ENCODE results near the gene CDK11A. TPM values are rescaled to one million over a fixed set of nuclear protein-coding genes. Genes with fewer than 3 reads are reported as not detected.

CDK11A gene
- polyA plus RNA-seq, 1 donor (not counting 4 experiments of a cell fraction or from before 2014, with no cell fraction given), result 3.5 TPM

DNA sequence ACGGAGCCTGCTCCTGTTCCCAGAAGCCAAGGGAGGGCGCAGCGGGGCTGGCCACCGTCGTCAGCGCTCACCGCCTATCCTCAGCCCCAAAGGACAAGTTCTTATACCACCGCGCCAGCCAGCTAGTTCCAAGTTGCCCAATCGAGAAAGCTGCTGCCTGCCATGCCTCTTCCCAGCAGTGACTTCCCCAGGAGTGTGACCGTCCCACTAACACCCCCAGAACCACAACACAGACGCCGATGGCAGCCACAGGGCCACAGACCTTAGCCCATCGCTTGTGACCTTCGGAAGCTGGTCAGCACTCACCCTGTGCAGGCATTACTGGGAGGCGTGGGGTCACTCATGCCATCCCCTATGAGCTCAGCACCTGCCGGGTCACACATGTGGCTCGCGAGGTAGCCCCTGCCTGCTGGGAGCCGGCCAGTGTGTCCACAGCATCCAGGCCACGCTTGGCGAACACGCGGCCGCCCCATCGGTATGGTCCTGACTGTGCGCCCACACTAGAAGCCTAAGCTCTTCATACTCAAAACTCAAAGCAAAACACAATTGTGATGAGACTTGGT, 34.0 kb upstream of the CDK11A start:
- Histone ChIP-seq H3K9me3 (ENCODE audit: control insufficient read depth, low read depth, low read length) (no peaks in the 10 kb centered on the region), H3K9ac (ENCODE audit: control insufficient read depth, extremely low read depth, insufficient read depth, low read length) (peak overlapping the region; percentile 58), H3K27me3 (ENCODE audit: control insufficient read depth, extremely low read depth, insufficient read depth, low read length) (no peaks in the 10 kb centered on the region), H3K4me2 (ENCODE audit: control insufficient read depth, extremely low read depth, insufficient read depth, low read depth, low read length) (no peak overlapping the region), H3K79me2 (ENCODE audit: control insufficient read depth, insufficient read depth, low read length) (peaks cover 31% of the 10 kb centered on the region), H3K4me1 (ENCODE audit: control insufficient read depth, extremely low read depth, insufficient read depth, low read length) (peaks cover 8% of the 10 kb centered on the region), H2AFZ (ENCODE audit: control insufficient read depth, low read length) (no peak overlapping the region), H3K9me1 (ENCODE audit: control insufficient read depth, extremely low read depth, insufficient read depth, low read length) (no peaks in the 10 kb centered on the region), H3K27ac (ENCODE audit: control insufficient read depth, insufficient read depth, low read length) (peak overlapping the region; percentile 49), H3K4me3 (ENCODE audit: control insufficient read depth in 2 of 3, extremely low read depth in 1 of 3, insufficient read depth in 2 of 3, low read depth in 1 of 3, low read length in 3 of 3) (no peak overlapping the region), H4K20me1 (ENCODE audit: control insufficient read depth, extremely low read depth, insufficient read depth, low read length) (peaks cover 7% of the 10 kb centered on the region), H3K36me3 (ENCODE audit: control insufficient read depth in 2 of 2, extremely low read depth in 1 of 2, insufficient read depth in 2 of 2, low read length in 2 of 2) (peaks cover 38 to 44% of the 10 kb centered on the region in 2 experiments)
- FAIRE-seq, result no peak
- dilution Hi-C loops (cut with MboI; ENCODE audit: extremely low pct_ligation_motif_present, low sequenced_read_pairs), result no loop called here
- DNase-seq (ENCODE audit: low read depth, low spot score), result no peak
- TF ChIP-seq EZH2 (IDR thresholded peaks at IDR 0.05; ENCODE audit: low read length), result no peak
- TF ChIP-seq, protein P1, sequence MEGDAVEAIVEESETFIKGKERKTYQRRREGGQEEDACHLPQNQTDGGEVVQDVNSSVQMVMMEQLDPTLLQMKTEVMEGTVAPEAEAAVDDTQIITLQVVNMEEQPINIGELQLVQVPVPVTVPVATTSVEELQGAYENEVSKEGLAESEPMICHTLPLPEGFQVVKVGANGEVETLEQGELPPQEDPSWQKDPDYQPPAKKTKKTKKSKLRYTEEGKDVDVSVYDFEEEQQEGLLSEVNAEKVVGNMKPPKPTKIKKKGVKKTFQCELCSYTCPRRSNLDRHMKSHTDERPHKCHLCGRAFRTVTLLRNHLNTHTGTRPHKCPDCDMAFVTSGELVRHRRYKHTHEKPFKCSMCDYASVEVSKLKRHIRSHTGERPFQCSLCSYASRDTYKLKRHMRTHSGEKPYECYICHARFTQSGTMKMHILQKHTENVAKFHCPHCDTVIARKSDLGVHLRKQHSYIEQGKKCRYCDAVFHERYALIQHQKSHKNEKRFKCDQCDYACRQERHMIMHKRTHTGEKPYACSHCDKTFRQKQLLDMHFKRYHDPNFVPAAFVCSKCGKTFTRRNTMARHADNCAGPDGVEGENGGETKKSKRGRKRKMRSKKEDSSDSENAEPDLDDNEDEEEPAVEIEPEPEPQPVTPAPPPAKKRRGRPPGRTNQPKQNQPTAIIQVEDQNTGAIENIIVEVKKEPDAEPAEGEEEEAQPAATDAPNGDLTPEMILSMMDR (optimal IDR thresholded peaks at IDR 0.05 in 1 of 3, IDR thresholded peaks at IDR 0.05 in 1 of 3, conservative IDR thresholded peaks at IDR 0.05 in 1 of 3; ENCODE audit: extremely low read depth in 1 of 3, insufficient read depth in 2 of 3, low read length in 3 of 3), result no peak

- dilution Hi-C loops (cut with MboI; ENCODE audit: extremely low pct_ligation_motif_present, low sequenced_read_pairs), result no loop called here
- no peak overlapping the region for H3K4me3 ChIP-seq (ENCODE audit: control insufficient read depth in 2 of 3, extremely low read depth in 1 of 3, insufficient read depth in 2 of 3, low read depth in 1 of 3, low read length in 3 of 3)
- no peak overlapping the region for H3K4me2 ChIP-seq (ENCODE audit: control insufficient read depth, extremely low read depth, insufficient read depth, low read depth, low read length)
- no peaks in the 10 kb centered on the region for H3K9me1 ChIP-seq (ENCODE audit: control insufficient read depth, extremely low read depth, insufficient read depth, low read length)
- DNase-seq (ENCODE audit: low read depth, low spot score) (no peak), FAIRE-seq (no peak)
- H3K4me1 ChIP-seq (ENCODE audit: control insufficient read depth, extremely low read depth, insufficient read depth, low read length), result peaks cover 8% of the 10 kb centered on the region
- H2AFZ ChIP-seq (ENCODE audit: control insufficient read depth, low read length), result no peak overlapping the region
- no peak overlapping the region for H3K9ac ChIP-seq (ENCODE audit: control insufficient read depth, extremely low read depth, insufficient read depth, low read length)
- peaks cover 38 to 44% of the 10 kb centered on the region in 2 experiments for H3K36me3 ChIP-seq (ENCODE audit: control insufficient read depth in 2 of 2, extremely low read depth in 1 of 2, insufficient read depth in 2 of 2, low read length in 2 of 2)
- TF ChIP-seq, protein P1 (optimal IDR thresholded peaks at IDR 0.05 in 1 of 3, IDR thresholded peaks at IDR 0.05 in 1 of 3, conservative IDR thresholded peaks at IDR 0.05 in 1 of 3; ENCODE audit: extremely low read depth in 1 of 3, insufficient read depth in 2 of 3, low read length in 3 of 3), result no peak
- TF ChIP-seq EZH2 (IDR thresholded peaks at IDR 0.05; ENCODE audit: low read length), result no peak
- peaks cover 4% of the 10 kb centered on the region for H4K20me1 ChIP-seq (ENCODE audit: control insufficient read depth, extremely low read depth, insufficient read depth, low read length)
- H3K27me3 ChIP-seq (ENCODE audit: control insufficient read depth, extremely low read depth, insufficient read depth, low read length), result no peaks in the 10 kb centered on the region
- peaks cover 31% of the 10 kb centered on the region for H3K79me2 ChIP-seq (ENCODE audit: control insufficient read depth, insufficient read depth, low read length)
- H3K9me3 ChIP-seq (ENCODE audit: control insufficient read depth, low read depth, low read length), result no peaks in the 10 kb centered on the region
- H3K27ac ChIP-seq (ENCODE audit: control insufficient read depth, insufficient read depth, low read length), result no peak overlapping the region
Observed at GRCh38 chr1:1757422-1758058, 33.4 kb upstream of the CDK11A start.
